ENCODE results near the gene LAPTM4A. TPM values are rescaled to one million over a fixed set of nuclear protein-coding genes. Genes with fewer than 3 reads are reported as not detected.
"Not testable (repeated sequence)": the region's sequence is repeated elsewhere in the genome, so short reads cannot be mapped to it uniquely, and the experiment has no call there.

The LAPTM4A gene
- total RNA-seq, 2 experiments from 2014 or later: 20.5 to 24.1 TPM

DNA sequence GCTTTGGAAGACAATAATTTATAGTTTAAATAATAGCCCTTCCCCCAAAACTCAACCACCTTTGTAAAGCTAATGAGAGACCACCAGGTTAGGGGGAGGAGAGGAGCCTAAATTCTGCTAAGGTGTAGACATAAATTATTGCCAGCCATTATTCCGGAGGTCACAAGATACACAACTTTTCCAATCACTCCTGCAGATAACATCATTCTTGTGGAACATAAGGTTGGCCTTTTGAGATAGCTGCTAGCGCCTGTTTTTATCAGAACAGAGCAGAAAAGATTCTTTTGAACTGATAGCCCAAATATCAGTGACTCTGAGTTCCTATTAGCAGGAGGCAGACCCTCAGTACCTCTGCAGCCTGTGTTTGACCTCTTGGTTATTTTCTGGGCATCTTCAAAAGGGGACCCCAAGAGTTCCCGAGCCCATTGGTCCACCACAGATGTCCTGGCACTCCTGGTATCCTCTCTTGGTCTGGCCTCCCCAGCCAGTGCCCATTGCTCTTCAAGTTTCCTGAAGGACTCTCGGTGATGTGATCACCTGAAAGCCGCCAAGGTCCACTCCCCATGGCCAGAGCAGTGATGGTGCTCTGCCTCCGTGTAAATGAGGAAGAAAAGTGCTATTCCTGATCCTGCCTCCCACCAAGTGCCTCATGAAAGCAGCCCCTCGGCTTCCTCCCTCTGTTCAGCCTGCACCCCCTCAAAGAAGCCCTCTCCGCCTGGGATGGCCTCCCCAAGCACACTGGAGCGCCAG is 38.5 kb upstream of the LAPTM4A start:
- ATAC-seq (no peak), DNase-seq (no peak)
- CTCF ChIA-PET: interaction anchor here (0.7 kb wide), 1 partner anchor 74 kb away, joined by 3 read pairs; no protein-coding TSS in a partner anchor
- peaks cover 19% of the 10 kb centered on the region for H3K27me3 Mint-ChIP-seq
- H3K27ac Mint-ChIP-seq: no peak overlapping the region
- no peaks in the 10 kb centered on the region for H3K9me3 Mint-ChIP-seq (ENCODE audit: low read depth)
- no peak overlapping the region for H3K4me3 Mint-ChIP-seq
- H3K4me1 Mint-ChIP-seq: no peaks in the 10 kb centered on the region
- no peaks in the 10 kb centered on the region for H3K36me3 Mint-ChIP-seq

GRCh38 chr2:20085909-20086308 is 34.5 kb upstream of the LAPTM4A start:
- DNase-seq; H3K9me3 Mint-ChIP-seq (ENCODE audit: low read depth); H3K4me1 Mint-ChIP-seq; CTCF ChIA-PET; H3K36me3 Mint-ChIP-seq; H3K27ac Mint-ChIP-seq; H3K4me3 Mint-ChIP-seq; ATAC-seq: not testable (repeated sequence)
- H3K27me3 Mint-ChIP-seq: peaks cover 14% of the 10 kb centered on the region

DNA sequence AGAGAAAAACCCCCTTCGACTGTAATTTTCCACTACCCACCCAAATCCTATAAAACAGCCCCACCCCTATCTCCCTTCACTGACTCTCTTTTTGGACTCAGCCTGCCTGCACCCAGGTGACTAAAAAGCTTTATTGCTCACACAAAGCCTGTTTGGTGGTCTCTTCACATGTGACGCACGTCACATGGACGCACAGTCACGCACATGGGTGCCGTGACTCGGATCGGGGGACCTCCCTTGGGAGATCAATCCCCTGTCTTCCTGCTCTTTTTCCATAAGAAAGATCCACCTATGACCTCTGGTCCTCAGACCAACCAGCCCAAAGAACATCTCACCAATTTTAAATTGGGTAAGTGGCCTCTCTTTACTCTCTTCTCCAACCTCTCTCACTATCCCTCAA is 31.4 kb upstream of the LAPTM4A start:
- ATAC-seq; H3K4me1 Mint-ChIP-seq; H3K27ac Mint-ChIP-seq; DNase-seq; H3K9me3 Mint-ChIP-seq (ENCODE audit: low read depth); H3K36me3 Mint-ChIP-seq; CTCF ChIA-PET; H3K27me3 Mint-ChIP-seq; H3K4me3 Mint-ChIP-seq: not testable (repeated sequence)

DNA sequence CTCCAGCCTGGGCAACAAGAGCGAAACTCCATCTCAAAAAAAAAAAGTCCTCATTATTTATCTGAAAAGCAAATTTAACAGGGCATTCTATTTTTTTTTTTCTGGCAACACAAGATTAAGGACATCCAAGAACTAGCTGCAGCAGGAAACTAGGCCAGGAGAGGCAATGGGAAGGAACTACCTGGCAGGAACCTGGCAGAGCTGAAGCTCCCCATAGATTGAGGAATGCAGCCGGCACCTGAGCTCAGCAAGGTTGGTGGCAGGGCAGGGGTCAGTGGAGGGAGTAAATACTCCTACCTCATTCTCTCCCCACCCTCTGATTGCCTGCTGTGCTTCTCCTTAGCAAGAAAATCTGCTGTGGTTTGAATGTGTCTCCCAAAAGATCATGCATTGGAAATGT is 30.4 kb upstream of the LAPTM4A start:
- H3K27me3 Mint-ChIP-seq: peaks cover 4% of the 10 kb centered on the region
- CTCF ChIA-PET: no interaction called here
- H3K36me3 Mint-ChIP-seq: no peaks in the 10 kb centered on the region
- no peak for ATAC-seq
- H3K9me3 Mint-ChIP-seq (ENCODE audit: low read depth): no peaks in the 10 kb centered on the region
- H3K27ac Mint-ChIP-seq: no peak overlapping the region
- DNase-seq: no peak
- no peak overlapping the region for H3K4me3 Mint-ChIP-seq
- no peaks in the 10 kb centered on the region for H3K4me1 Mint-ChIP-seq

DNA sequence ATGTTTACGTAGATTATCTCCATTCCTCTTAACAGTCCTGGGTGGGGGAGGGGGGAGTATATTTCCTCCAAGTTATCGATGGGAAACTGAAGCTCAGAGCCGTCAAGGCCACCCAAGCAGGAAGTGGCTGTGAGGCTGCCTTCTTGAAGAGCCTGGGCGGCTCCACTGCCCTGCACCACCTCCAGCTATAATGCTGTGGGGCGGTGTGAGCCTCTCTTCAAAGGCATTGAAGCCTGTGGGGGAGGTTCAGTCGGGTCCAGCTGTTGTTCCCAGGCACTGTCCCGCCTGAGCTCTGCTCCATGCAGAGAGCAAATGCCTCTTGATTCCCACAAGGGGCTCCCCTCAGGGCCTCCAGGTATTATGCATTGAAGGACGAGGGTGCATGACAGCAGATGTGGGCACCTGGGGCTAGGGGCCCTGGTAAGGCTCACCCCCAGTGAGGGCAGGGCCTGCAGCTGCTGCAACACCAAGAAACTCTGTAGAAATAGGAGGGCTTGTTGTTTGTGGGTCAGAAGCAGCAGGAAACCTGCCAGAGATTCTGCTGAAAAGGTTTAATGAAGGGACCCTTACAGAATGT is 29.5 kb upstream of the LAPTM4A start:
- H3K4me3 Mint-ChIP-seq: no peak overlapping the region
- H3K9me3 Mint-ChIP-seq (ENCODE audit: low read depth): no peaks in the 10 kb centered on the region
- no peaks in the 10 kb centered on the region for H3K4me1 Mint-ChIP-seq
- H3K27ac Mint-ChIP-seq: no peak overlapping the region
- ATAC-seq: no peak
- no peaks in the 10 kb centered on the region for H3K36me3 Mint-ChIP-seq
- no peak for DNase-seq
- CTCF ChIA-PET: no interaction called here
- H3K27me3 Mint-ChIP-seq: peaks cover 4% of the 10 kb centered on the region

GRCh38 chr2:20080428-20080827 is 29.0 kb upstream of the LAPTM4A start:
- Mint-ChIP-seq H3K36me3 (no peaks in the 10 kb centered on the region), H3K27ac (no peak overlapping the region), H3K4me3 (no peak overlapping the region), H3K4me1 (no peaks in the 10 kb centered on the region), H3K27me3 (peaks cover 4% of the 10 kb centered on the region), H3K9me3 (ENCODE audit: low read depth) (no peaks in the 10 kb centered on the region)
- no peak for ATAC-seq
- no peak for DNase-seq
- CTCF ChIA-PET: no interaction called here

DNA sequence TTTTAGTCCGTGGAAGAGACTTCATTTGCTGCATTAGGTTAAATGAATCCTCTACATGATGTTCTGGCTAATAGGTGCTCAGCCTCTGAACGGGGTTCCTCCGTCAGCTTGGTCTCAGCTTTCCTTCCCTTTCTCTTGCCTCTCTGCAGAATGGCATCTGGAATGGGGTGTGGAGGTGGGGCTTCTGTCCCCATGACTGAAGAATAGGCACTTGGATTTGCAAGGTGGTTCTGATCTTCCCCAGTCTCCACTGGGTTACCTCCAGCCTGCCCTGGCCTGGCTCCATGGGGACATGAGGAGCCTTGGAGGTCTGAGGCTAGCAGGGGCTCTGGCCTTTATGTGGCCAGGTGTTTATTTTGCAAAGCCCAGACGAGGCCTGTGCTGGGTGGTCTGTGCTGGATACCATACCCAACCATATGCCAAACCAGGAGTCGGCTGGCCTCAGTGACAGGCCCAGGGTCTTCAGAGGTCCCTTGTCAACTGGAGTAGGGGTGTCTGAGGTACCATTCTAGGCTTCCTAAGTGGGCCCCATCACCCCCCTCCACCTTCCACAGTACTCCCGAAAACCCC is 28.2 kb upstream of the LAPTM4A start:
- Mint-ChIP-seq H3K4me1 (no peaks in the 10 kb centered on the region), H3K27me3 (peaks cover 8% of the 10 kb centered on the region), H3K27ac (no peak overlapping the region), H3K36me3 (no peaks in the 10 kb centered on the region), H3K4me3 (no peak overlapping the region), H3K9me3 (ENCODE audit: low read depth) (no peaks in the 10 kb centered on the region)
- ATAC-seq (no peak), DNase-seq (no peak)
- CTCF ChIA-PET: no interaction called here

DNA sequence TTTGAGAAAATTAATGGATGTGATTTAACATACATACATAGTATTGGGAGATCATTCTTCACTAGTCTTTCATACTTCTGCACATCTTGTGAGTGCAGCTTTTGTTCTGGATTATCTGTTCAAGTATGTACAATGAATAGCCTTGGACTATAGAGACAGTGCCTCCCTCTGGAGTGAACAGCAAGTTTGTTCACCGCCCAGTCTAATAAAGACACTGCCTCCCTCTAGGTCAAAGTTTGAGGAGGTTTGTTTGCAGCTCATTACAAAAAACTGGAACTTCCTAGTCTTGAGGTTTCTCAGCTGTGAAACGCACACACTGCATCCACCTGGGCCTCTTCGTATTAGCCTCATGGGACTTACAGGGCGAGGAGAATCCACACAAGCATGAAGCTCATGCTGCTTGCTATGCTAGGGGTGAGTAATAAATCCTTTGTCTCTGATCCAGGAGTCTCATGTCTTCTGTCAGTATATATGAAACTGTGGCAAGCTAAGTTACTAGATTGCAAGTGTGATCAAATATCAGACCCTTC is 26.0 kb upstream of the LAPTM4A start:
- DNase-seq (no peak), ATAC-seq (no peak)
- Mint-ChIP-seq H3K9me3 (ENCODE audit: low read depth) (no peaks in the 10 kb centered on the region), H3K4me3 (no peak overlapping the region), H3K27ac (no peak overlapping the region), H3K4me1 (no peaks in the 10 kb centered on the region), H3K36me3 (no peaks in the 10 kb centered on the region), H3K27me3 (peaks cover 8% of the 10 kb centered on the region)
- CTCF ChIA-PET: no interaction called here

GRCh38 chr2:20076757-20077156 is 25.3 kb upstream of the LAPTM4A start:
- no peak for ATAC-seq
- no peaks in the 10 kb centered on the region for H3K36me3 Mint-ChIP-seq
- CTCF ChIA-PET: no interaction called here

DNA sequence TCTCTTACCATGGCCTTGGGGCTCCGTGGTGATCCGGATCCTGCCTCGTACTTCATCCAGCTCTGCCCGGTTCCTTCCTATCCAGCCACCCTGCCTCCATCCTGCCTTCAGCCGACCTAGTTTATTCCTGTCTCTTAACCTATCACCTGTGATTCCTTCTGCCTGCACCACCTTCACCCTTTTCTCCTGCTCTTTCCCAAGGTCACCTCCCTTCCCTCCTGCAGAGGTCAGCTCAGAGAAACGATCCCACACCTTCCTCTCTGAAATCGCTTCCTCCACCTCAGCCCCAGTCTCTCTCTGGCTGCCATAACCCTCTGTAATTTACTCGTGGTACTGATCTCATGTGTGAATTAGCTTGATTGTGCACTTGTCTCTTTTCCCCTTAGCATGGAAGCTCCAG is 23.5 kb upstream of the LAPTM4A start:
- Mint-ChIP-seq H3K27ac (no peak overlapping the region), H3K27me3 (peaks cover 10% of the 10 kb centered on the region), H3K36me3 (no peaks in the 10 kb centered on the region), H3K9me3 (ENCODE audit: low read depth) (no peaks in the 10 kb centered on the region), H3K4me1 (no peaks in the 10 kb centered on the region), H3K4me3 (no peak overlapping the region)
- CTCF ChIA-PET: interaction anchor here (0.6 to 1.7 kb wide), 3 partner anchors 11 to 107 kb away, joined by 3 to 4 read pairs (median 3); no protein-coding TSS in a partner anchor
- ATAC-seq (no peak), DNase-seq (no peak)

More at GRCh38 chr2:20076757-20077156, 25.3 kb upstream of the LAPTM4A start:
- H3K27me3 Mint-ChIP-seq: peaks cover 8% of the 10 kb centered on the region
- H3K4me3 Mint-ChIP-seq: no peak overlapping the region
- no peak for DNase-seq
- H3K4me1 Mint-ChIP-seq: no peaks in the 10 kb centered on the region
- no peaks in the 10 kb centered on the region for H3K9me3 Mint-ChIP-seq (ENCODE audit: low read depth)
- H3K27ac Mint-ChIP-seq: no peak overlapping the region

DNA sequence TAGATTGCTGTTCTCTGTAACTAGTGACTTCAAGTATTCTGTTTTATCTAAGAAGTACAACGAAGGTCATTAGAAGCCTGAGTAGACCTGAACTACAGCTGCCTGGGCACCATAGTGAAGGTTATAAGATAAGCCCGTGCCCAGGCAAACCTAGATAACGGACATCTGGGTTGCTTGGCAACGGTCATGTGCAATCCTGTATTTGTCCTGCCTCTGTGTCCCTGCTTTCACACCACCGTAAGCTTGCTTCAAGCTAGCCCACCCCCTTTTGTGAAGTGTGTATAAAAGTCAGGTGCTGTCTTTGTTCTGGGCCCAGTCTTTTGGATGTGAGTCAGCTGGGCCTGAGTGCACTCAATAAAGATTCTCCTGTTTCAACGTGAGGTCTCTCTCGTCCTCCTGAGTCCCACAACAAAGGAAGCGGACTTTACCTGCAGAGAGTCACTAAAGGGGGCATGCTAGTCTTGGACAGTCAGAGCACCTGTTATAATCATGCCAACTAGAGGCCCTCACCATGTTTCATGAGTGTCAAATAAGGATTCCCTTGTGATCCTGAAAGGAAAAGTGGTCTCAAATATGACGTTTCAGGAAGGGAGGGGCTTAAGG is 22.7 kb upstream of the LAPTM4A start:
- H3K27ac Mint-ChIP-seq; ATAC-seq; H3K4me1 Mint-ChIP-seq; H3K4me3 Mint-ChIP-seq; H3K9me3 Mint-ChIP-seq (ENCODE audit: low read depth); DNase-seq; H3K36me3 Mint-ChIP-seq: not testable (repeated sequence)
- CTCF ChIA-PET: interaction anchor here (0.6 to 1.7 kb wide), 3 partner anchors 11 to 106 kb away, joined by 3 to 4 read pairs (median 3); no protein-coding TSS in a partner anchor
- peaks cover 10% of the 10 kb centered on the region for H3K27me3 Mint-ChIP-seq

GRCh38 chr2:20073460-20073859 is 22.0 kb upstream of the LAPTM4A start:
- ATAC-seq (no peak), DNase-seq (no peak)
- no peaks in the 10 kb centered on the region for H3K9me3 Mint-ChIP-seq (ENCODE audit: low read depth)
- H3K27me3 Mint-ChIP-seq: peaks cover 10% of the 10 kb centered on the region
- CTCF ChIA-PET: interaction anchor here (1.7 kb wide), 1 partner anchor 58 kb away, joined by 4 read pairs; no protein-coding TSS in a partner anchor
- no peaks in the 10 kb centered on the region for H3K36me3 Mint-ChIP-seq
- H3K4me3 Mint-ChIP-seq: no peak overlapping the region
- no peaks in the 10 kb centered on the region for H3K4me1 Mint-ChIP-seq
- H3K27ac Mint-ChIP-seq: no peak overlapping the region

DNA sequence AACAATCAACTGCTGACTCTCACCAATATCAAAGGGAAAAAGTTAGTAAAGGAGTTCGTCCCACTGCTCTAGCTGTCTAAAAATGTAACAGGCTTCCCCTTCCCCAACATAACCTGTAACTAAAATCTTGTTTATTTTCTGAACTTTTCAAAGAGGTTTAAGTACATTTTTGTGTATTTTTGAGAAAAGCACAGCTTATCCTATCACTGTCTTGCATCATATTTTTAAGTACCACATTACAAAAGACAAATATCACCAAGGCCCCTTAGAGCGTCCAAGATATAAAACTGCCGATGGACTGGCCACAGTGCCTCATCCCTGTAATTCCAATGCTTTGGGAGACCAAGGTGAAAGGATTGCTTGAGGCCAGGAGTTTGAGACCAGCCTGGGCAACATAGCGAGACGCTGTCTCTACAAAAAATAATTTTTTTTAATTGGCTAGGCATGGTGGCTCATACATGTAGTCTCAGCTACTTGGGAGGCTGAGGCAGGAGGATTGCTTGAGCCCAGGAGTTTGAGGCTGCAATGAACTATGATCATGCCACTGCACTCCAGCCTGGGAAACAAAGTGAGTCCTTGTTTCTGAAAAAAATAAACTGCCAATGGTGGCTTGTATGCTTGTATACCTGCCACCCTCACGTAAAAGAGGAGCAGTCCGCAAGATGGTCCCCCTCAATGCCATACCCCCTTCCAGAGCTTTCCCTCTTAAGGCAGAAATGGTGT is 21.2 kb upstream of the LAPTM4A start:
- DNase-seq (no peak), ATAC-seq (no peak)
- Mint-ChIP-seq H3K27ac (no peak overlapping the region), H3K4me1 (no peaks in the 10 kb centered on the region), H3K27me3 (peaks cover 10% of the 10 kb centered on the region), H3K36me3 (no peaks in the 10 kb centered on the region), H3K9me3 (ENCODE audit: low read depth) (no peaks in the 10 kb centered on the region), H3K4me3 (no peak overlapping the region)
- CTCF ChIA-PET: no interaction called here
